ENCODE data around the gene PDE4D. TPM values are rescaled to one million over a fixed set of nuclear protein-coding genes. Genes with fewer than 3 reads are reported as not detected.

Gene PDE4D
- total RNA-seq, 2 experiments from 2014 or later: 164 to 175 TPM

DNA sequence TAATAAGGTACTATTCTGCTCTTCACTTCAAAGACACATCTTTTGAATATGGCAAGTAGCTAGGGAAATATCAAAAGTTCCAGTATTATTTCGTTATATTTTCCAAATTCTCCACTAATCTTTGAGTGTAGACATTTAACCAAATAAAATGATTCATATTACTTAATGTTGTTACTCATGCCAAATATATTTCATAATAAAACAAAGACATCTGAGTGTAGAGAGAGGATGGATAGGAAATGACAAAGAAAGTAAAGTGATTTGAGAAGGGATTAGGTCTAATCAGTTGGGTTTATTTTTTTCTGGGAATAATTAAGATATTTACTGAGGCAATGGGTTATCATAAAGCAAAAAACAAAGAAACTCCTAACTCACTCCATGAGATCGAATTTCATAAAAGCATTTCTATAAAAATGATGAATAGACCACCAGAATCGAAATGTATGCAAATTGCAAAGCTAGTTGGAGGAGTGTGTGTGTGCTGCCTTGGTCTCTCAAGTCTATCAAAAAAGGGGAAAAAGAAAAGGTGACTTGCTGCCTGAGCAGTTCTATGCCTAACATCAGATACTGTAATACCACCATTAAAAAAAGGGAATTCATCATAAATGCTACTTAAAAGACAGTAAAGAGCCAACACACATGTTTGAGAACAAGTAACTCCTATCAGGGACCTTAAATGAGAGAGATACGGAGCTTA lies 255.5 kb downstream of the PDE4D start:
- H3K9me3 Mint-ChIP-seq: peaks cover 2% of the 10 kb centered on the region
- H3K4me3 Mint-ChIP-seq: no peak overlapping the region
- H3K27me3 Mint-ChIP-seq: no peaks in the 10 kb centered on the region
- no peaks in the 10 kb centered on the region for H3K36me3 Mint-ChIP-seq (ENCODE audit: low read depth)
- H3K4me1 ChIP-seq (ENCODE audit: insufficient read depth, low read length): no peaks in the 10 kb centered on the region
- no peaks in the 10 kb centered on the region for H3K9me3 ChIP-seq (ENCODE audit: control insufficient read depth in 1 of 2, insufficient read depth in 1 of 2, low read length in 2 of 2)
- H3K36me3 ChIP-seq (ENCODE audit: insufficient read depth, low read length): no peaks in the 10 kb centered on the region
- H3K4me3 ChIP-seq (ENCODE audit: low read length): no peak overlapping the region
- no peak for ATAC-seq (ENCODE audit: poor library complexity)
- no peak overlapping the region for H3K27ac Mint-ChIP-seq
- no peak for DNase-seq
- ChIA-PET POLR2A (no interaction called here), CTCF (no interaction called here)
- H3K27me3 ChIP-seq (ENCODE audit: control insufficient read depth in 1 of 2, insufficient read depth in 2 of 2, low read length in 2 of 2): no peaks in the 10 kb centered on the region
- TF ChIP-seq, protein P1, sequence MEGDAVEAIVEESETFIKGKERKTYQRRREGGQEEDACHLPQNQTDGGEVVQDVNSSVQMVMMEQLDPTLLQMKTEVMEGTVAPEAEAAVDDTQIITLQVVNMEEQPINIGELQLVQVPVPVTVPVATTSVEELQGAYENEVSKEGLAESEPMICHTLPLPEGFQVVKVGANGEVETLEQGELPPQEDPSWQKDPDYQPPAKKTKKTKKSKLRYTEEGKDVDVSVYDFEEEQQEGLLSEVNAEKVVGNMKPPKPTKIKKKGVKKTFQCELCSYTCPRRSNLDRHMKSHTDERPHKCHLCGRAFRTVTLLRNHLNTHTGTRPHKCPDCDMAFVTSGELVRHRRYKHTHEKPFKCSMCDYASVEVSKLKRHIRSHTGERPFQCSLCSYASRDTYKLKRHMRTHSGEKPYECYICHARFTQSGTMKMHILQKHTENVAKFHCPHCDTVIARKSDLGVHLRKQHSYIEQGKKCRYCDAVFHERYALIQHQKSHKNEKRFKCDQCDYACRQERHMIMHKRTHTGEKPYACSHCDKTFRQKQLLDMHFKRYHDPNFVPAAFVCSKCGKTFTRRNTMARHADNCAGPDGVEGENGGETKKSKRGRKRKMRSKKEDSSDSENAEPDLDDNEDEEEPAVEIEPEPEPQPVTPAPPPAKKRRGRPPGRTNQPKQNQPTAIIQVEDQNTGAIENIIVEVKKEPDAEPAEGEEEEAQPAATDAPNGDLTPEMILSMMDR (IDR thresholded peaks at IDR 0.05): no peak
- no peak overlapping the region for H3K27ac ChIP-seq (ENCODE audit: low read depth in 1 of 2, low read length in 2 of 2)
- intact Hi-C loops (cut with DNase I, micrococcal nuclease): no loop called here
- H3K4me1 Mint-ChIP-seq (ENCODE audit: low read depth): no peaks in the 10 kb centered on the region

DNA sequence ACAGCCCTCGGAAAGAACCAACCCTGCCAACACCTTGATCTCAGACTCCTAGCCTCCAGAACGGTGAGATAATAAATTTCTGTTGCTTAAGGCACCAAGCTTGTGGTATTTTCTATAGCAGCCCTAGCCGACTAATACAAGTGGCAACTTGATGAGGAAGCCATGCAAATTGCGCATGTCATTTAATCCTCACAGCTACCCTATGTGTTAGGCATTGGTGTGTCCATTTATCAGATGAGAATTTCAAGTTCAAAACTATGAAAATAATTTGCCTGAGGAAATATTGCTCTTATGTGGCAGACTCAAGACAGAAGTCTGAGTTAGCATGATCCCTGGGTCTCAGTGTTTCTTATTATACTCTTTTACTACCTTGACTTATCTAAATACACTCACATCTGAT lies 264.0 kb downstream of the PDE4D start:
- Mint-ChIP-seq H3K4me1 (ENCODE audit: low read depth) (no peaks in the 10 kb centered on the region), H3K9me3 (peaks cover 3% of the 10 kb centered on the region), H3K27ac (no peak overlapping the region), H3K36me3 (ENCODE audit: low read depth) (no peaks in the 10 kb centered on the region), H3K27me3 (no peaks in the 10 kb centered on the region), H3K4me3 (no peak overlapping the region)
- DNase-seq: no peak
- intact Hi-C loops (cut with DNase I, micrococcal nuclease): no loop called here
- H3K27ac ChIP-seq (ENCODE audit: low read depth in 1 of 2, low read length in 2 of 2): no peak overlapping the region
- no peaks in the 10 kb centered on the region for H3K36me3 ChIP-seq (ENCODE audit: insufficient read depth, low read length)
- H3K4me1 ChIP-seq (ENCODE audit: insufficient read depth, low read length): no peaks in the 10 kb centered on the region
- no peak overlapping the region for H3K4me3 ChIP-seq (ENCODE audit: low read length)
- TF ChIP-seq, protein P1 (IDR thresholded peaks at IDR 0.05): no peak
- ChIA-PET POLR2A (no interaction called here), CTCF (no interaction called here)
- peaks cover 4 to 10% of the 10 kb centered on the region in 2 experiments for H3K9me3 ChIP-seq (ENCODE audit: control insufficient read depth in 1 of 2, insufficient read depth in 1 of 2, low read length in 2 of 2)
- ATAC-seq (ENCODE audit: poor library complexity): no peak
- no peaks in the 10 kb centered on the region for H3K27me3 ChIP-seq (ENCODE audit: control insufficient read depth in 1 of 2, insufficient read depth in 2 of 2, low read length in 2 of 2)

DNA sequence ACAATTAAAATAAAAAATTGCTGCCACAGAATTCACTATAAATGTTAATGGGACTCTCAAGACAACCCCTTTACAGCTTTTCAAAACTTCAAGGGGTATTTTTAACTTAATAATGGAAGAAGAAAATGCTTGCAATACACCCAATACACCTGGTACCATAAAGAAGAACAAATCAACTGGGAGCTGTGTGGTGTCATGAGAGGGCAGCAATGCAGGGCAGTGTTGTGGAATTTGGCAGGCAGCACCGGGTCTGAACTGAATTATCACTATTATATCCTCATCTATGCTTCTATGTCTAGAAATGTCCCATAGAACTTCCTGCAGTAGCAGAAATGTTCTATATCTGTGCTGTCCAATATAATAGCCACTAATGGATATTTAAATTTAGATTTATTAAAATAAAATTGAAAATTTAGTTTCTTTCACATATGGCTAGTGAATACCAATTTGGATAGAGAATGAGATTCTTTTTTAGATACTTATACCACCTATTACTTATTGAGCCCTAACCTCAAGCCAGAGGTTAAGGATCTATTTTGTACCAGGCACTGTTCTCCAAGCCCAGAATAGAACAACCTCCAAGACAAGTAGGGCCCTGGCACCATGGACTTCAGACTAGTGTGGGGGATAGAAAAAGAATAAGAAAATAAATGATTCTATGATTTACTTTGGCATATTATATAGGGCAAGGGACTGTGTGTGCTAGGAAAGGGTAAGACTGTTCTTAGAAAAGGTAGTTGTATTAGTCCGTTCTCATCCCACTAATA lies 265.3 kb downstream of the PDE4D start:
- Mint-ChIP-seq H3K36me3 (ENCODE audit: low read depth) (no peaks in the 10 kb centered on the region), H3K27me3 (no peaks in the 10 kb centered on the region), H3K9me3 (peaks cover 3% of the 10 kb centered on the region), H3K27ac (no peak overlapping the region), H3K4me1 (ENCODE audit: low read depth) (no peaks in the 10 kb centered on the region), H3K4me3 (no peak overlapping the region)
- Histone ChIP-seq H3K36me3 (ENCODE audit: insufficient read depth, low read length) (no peaks in the 10 kb centered on the region), H3K4me3 (ENCODE audit: low read length) (no peak overlapping the region), H3K4me1 (ENCODE audit: insufficient read depth, low read length) (no peaks in the 10 kb centered on the region), H3K27me3 (ENCODE audit: control insufficient read depth in 1 of 2, insufficient read depth in 2 of 2, low read length in 2 of 2) (no peaks in the 10 kb centered on the region), H3K27ac (ENCODE audit: low read depth in 1 of 2, low read length in 2 of 2) (no peak overlapping the region), H3K9me3 (ENCODE audit: control insufficient read depth in 1 of 2, insufficient read depth in 1 of 2, low read length in 2 of 2) (peaks cover 4 to 10% of the 10 kb centered on the region in 2 experiments)
- ChIA-PET CTCF (no interaction called here), POLR2A (no interaction called here)
- TF ChIP-seq, protein P1 (IDR thresholded peaks at IDR 0.05): no peak
- intact Hi-C loops (cut with DNase I, micrococcal nuclease): no loop called here
- DNase-seq: no peak
- no peak for ATAC-seq (ENCODE audit: poor library complexity)
